GM18517 (cell line): ENCODE results near the gene UEVLD.

Experiments used
- ATAC-seq: cut with Tn5 transposase; IDR thresholded peaks from one replicate; pipeline ENCODE4 v1.9.1; 2021; ENCODE audit warnings: mild to moderate bottlenecking, moderate library complexity; ENCODE audit not compliant: unreplicated experiment

Gene UEVLD

DNA sequence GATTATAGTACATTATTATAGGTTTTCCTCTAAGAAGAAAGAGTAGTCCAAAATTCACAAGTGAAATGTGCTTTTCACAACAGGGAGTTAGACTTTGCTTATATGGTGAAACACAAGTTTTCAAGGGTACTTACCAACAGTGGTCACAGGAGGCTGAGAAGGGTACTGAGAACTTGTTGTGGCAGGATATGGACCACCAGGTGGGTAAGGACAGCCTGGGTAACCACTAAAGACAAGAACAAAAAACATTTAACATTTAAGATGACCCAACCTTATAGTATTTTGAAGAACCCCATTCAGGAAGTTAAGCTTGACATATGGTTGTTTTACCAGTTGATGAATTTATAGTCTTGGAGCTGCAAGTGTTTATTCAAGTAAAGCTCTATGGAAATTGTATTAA, 86.2 kb downstream of the UEVLD start:
- ATAC-seq = no peak

DNA sequence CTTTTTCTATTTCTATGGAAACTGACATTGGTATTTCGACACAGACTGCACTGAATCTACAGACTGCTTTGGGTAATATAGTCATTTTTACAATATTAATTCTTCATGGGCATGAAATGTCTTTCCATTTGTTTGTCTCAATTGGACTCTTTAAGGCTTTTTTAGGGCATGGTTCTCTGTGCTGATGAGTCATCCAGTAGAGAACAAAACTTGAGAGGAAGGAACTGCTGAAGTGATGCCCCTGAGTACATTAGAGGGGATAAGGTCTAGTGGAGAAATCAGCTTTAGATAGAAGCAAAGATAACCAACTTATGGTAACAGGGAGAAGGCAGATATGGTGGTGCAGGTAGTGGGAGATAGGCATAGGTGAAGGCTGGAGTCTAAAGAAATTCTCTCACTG, 86.9 kb downstream of the UEVLD start:
- no peak for ATAC-seq

DNA sequence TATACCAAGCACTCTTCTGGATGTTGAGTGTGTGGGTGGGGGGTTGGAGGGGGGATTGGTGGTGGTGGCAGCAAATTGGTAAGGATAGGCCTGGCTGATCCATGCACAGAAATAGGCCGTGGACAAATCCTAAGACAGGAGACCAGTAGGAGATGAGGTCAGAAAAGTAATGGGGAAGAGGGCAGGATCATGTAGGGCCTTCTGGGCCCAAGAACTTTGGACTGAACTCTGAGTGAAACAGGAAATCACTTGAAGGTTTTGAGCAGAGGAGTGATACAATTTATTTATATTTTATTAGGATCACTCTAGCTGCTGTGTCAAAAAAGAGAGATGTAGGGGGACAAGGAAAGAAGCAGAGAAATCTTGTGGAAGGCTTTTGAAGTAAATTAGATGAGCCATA, 90.5 kb downstream of the UEVLD start:
- no peak for ATAC-seq

DNA sequence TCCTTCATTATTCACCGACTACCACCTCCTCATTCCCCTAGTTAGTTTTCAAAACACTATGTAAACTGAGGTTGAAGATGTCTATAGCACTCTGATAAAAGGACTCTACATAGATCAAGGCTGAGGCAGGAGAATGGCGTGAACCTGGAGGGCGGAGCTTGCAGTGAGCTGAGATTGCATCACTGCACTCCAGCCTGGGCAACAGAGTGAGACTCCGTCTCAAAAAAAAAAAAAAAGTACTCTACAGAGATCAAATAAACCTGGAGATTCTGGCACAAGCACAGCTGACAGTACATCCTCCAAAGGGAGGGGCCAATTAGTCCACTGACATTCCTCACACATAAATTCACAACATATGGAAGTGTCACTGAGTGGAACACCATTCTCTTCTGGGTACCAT, 92.8 kb downstream of the UEVLD start:
- ATAC-seq = no peak

DNA sequence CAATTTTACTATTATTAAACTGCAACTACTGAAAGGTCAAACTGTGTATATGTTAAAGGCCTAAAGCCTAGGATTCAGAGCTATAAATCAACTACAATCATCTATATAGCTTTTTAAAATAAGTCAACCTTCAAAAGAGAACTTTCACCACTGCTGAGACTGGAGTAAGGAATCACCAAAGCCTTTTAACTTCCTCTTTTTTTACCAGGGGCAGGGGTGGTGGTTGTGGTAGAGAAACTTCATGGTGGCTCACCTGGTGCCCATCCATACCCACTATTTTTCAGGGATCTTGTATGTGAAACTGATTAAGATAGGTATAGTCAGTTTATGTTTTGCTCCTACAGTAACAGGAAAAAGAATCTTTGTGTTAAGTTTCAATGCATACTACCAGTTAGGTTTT, 93.3 kb downstream of the UEVLD start:
- ATAC-seq = no peak

DNA sequence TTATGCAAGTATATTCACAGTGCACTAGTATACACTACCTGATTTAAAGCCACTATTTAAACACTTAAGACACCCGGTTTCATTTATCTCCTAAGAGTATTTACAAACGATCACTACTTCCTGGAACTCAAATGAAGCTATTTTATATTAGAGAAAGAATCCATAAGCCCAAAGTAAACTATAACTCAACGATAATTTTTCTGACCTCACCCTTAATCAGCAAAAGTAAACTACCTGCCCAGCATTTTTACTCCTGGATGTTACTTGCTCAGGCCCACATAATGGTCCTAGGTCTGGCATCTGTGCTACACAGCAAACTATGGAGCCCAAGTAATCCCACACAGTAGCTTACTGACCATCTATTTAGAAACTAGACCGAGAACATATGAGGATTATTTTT, 95.2 kb downstream of the UEVLD start:
- ATAC-seq = no peak

DNA sequence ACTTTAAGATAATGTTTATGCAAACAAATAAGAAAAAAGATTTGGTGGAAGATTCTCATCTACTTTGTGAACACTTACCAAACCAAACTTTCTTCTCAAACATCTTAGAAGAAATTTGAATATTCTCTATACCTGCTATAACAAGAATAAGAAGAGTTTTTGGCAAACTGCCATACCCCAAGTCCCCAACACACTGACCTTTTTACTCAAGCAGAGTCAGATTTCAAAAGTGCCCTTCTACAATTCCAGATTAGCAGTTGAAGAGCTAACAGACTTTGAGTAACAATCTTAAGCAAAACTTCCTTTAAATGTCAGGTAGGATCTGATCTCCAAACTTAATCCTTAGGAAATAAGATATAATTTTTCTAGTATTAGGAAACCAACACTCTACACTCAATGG, 95.6 kb downstream of the UEVLD start:
- no peak for ATAC-seq

DNA sequence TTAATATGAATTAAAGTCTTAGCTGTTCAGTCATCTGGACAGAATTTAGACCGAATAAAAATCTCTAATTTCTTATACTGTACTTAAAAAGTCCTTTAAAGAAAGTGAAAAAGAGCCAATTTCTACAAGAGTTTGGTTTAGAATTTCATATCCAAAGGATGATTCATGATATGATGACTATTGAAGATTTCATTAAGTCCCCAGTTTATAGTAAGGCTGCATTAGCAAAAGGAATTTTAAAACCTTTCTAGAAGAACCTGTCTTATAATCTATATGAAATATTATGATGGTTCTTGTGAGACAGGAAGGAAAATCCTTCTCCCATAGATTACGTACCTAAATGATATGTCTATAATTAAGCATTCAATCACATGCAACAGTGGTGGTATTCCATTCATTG, 96.6 kb downstream of the UEVLD start:
- ATAC-seq = no peak

DNA sequence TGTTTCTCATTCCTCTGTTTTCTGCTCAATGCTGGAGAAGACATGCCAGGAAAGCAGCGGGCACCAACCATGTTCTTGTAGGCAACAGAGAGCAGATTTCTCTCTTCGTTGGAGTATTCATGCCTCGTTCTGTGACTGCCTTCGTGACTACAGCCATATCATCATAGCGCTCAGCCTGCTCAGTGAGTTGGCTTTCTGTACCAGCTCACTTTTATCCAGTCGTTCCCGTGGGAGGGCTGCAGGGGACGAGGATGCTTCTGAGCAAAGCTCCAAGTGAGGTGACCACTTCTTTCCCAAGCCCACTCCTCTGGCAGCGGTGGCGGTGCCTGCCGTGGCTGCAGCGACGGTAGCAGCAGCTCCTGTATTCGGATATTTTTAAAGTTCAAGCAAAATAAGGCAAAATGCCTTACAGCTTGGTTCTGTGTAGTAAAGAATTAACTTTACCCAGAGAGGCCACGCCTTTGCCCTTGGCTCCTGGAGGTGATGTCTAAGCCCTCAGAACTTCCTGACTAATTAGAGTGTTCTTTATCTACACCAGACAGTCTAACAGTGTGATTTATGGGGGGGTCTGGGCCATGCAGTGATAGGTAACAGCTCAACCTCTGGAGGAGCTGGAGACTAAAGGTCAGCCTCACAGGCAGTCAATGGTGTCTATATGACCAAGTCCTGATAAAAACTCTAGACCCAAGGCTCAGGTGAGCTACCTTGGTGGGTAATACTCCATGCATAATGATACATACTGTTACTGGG, 97.6 kb downstream of the UEVLD start:
- ATAC-seq = no peak

DNA sequence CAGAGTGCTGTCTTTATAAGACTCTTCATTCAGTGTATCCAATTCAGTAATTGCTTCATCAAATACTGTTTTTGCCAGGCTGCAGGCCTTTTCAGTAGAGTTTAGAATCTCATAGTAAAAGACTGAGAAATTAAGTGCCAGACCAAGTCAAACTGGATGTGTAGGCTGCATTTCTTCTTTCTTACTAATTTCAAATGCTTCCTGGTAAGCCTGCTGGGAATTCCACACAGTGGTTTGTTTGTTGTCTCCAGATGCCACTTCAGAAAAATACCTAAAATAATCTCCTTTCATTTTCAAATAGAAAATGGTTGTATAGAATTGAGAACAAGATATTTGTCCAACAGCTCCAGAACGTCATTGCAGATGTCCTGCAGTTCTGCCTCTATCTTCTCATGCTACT, 98.2 kb downstream of the UEVLD start:
- ATAC-seq = no peak

DNA sequence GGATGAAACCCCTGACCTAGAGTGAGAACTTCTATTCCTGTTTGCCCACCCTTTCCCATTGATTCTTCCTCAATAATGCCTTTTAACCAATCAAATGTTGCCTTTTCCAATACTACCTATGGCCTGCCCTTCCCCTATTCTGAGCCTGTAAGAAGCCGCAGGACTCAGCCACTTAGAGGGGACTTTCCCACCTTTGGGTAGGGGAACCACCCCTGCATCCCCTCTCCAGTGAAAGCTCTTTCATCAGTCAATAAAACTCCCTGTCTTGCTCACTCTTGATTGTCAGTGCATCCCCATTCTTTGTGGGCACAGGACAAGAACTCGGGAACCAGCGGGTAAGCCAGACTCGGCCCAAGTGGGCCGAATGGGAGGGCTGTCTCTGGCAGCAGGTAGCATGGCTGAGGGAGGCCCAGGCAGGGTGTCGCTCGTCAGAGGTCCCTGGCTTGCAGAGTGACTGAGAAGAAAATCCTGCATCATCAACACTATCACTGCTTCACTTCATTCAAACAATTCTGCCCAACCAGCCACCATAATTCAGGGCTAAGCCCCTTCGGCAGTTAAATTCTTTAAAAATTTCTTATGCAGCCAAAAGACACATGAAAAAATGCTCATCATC, 102.5 kb downstream of the UEVLD start:
- no peak for ATAC-seq
